Subcutaneous abdominal adipose tissue (tissue), 5 donors: ENCODE measurements around the gene AGAP1.

ENCODE experiments used
- H3K27ac ChIP-seq: one replicate; pipeline ENCODE4 v1.7.0; 2013; ENCODE audit warnings: low read depth, mild to moderate bottlenecking, inconsistent platforms, low read length, moderate library complexity
- H3K27me3 ChIP-seq, 5 donors: one replicate each; pipeline ENCODE4 v1.7.0; 2013; ENCODE audit warnings: low read length in 5 of 5, inconsistent platforms in 1 of 5; ENCODE audit not compliant: control insufficient read depth in 5 of 5, insufficient read depth in 4 of 5
- H3K36me3 ChIP-seq, 5 donors: one replicate each; pipeline ENCODE4 v1.7.0; 2013; ENCODE audit warnings: low read length in 5 of 5; ENCODE audit not compliant: control insufficient read depth in 5 of 5, insufficient read depth in 5 of 5
- H3K4me1 ChIP-seq, 5 donors: one replicate each; pipeline ENCODE4 v1.7.0; 2013; ENCODE audit warnings: low read length in 5 of 5, mild to moderate bottlenecking in 3 of 5, moderate library complexity in 1 of 5; ENCODE audit not compliant: control insufficient read depth in 5 of 5, insufficient read depth in 5 of 5
- H3K4me3 ChIP-seq, 5 donors: one replicate each; pipeline ENCODE4 v1.7.0; 2013; ENCODE audit warnings: low read length in 5 of 5, low read depth in 1 of 5
- H3K9ac ChIP-seq, 5 donors: one replicate each; pipeline ENCODE4 v1.7.0; 2013; ENCODE audit warnings: low read length in 5 of 5, mild to moderate bottlenecking in 4 of 5, moderate library complexity in 3 of 5
- H3K9me3 ChIP-seq, 5 donors: one replicate each; pipeline ENCODE4 v1.7.0; 2013; ENCODE audit warnings: low read length in 5 of 5; ENCODE audit not compliant: control insufficient read depth in 5 of 5
- donor health status: healthy.
- donor health status: healthy.
- donor health status: healthy.
- donor health status: healthy.
- donor health status: healthy.

The AGAP1 gene

GRCh38 chr2:235961711-235962110 is 467.9 kb downstream of the AGAP1 start:
- H3K4me3 ChIP-seq, result no peak overlapping the region
- H3K27me3 ChIP-seq, result no peaks in the 10 kb centered on the region
- no peaks in the 10 kb centered on the region for H3K4me1 ChIP-seq
- H3K27ac ChIP-seq, result no peak overlapping the region
- peaks cover 0 to 15% (median 6%) of the 10 kb centered on the region in 5 donors for H3K36me3 ChIP-seq
- no peak overlapping the region for H3K9ac ChIP-seq
- H3K9me3 ChIP-seq, result no peaks in the 10 kb centered on the region

GRCh38 chr2:235963853-235964577 is 470.2 kb downstream of the AGAP1 start:
- no peaks in the 10 kb centered on the region for H3K27me3 ChIP-seq
- H3K9me3 ChIP-seq, result no peaks in the 10 kb centered on the region
- H3K36me3 ChIP-seq, result peaks cover 0 to 15% (median 8%) of the 10 kb centered on the region in 5 donors
- H3K4me1 ChIP-seq, result peaks cover 0 to 7% (median 4%) of the 10 kb centered on the region in 5 donors
- no peak overlapping the region for H3K4me3 ChIP-seq
- no peak overlapping the region for H3K27ac ChIP-seq
- no peak overlapping the region for H3K9ac ChIP-seq

GRCh38 chr2:235964787-235965390 is 471.0 kb downstream of the AGAP1 start:
- Histone ChIP-seq H3K27me3 (no peaks in the 10 kb centered on the region), H3K36me3 (peaks cover 0 to 21% (median 16%) of the 10 kb centered on the region in 5 donors), H3K4me1 (peaks cover 0 to 7% (median 4%) of the 10 kb centered on the region in 5 donors), H3K27ac (no peak overlapping the region), H3K9ac (no peak overlapping the region), H3K4me3 (no peak overlapping the region), H3K9me3 (no peaks in the 10 kb centered on the region)

- no peaks in the 10 kb centered on the region for H3K27me3 ChIP-seq
- no peaks in the 10 kb centered on the region for H3K9me3 ChIP-seq
- H3K4me3 ChIP-seq, result no peak overlapping the region
- peaks cover 0 to 24% (median 20%) of the 10 kb centered on the region in 5 donors for H3K36me3 ChIP-seq
- no peak overlapping the region for H3K9ac ChIP-seq
- H3K4me1 ChIP-seq, result peaks cover 0 to 7% (median 4%) of the 10 kb centered on the region in 5 donors
- no peak overlapping the region for H3K27ac ChIP-seq
These were observed 472.6 kb downstream of the AGAP1 start for GRCh38 chr2:235966396-235966795.

GRCh38 chr2:235966932-235967757 is 473.3 kb downstream of the AGAP1 start:
- Histone ChIP-seq H3K27ac (no peak overlapping the region), H3K4me1 (peaks cover 0 to 7% (median 4%) of the 10 kb centered on the region in 5 donors), H3K9ac (no peak overlapping the region), H3K4me3 (no peak overlapping the region), H3K27me3 (no peaks in the 10 kb centered on the region), H3K9me3 (no peaks in the 10 kb centered on the region), H3K36me3 (peaks cover 0 to 24% (median 20%) of the 10 kb centered on the region in 5 donors)

- peaks cover 0 to 7% (median 4%) of the 10 kb centered on the region in 5 donors for H3K4me1 ChIP-seq
- H3K36me3 ChIP-seq, result peaks cover 0 to 29% (median 24%) of the 10 kb centered on the region in 5 donors
- H3K27ac ChIP-seq, result no peak overlapping the region
- H3K4me3 ChIP-seq, result no peak overlapping the region
- H3K27me3 ChIP-seq, result no peaks in the 10 kb centered on the region
- H3K9ac ChIP-seq, result no peak overlapping the region
- H3K9me3 ChIP-seq, result no peaks in the 10 kb centered on the region
These were observed 474.3 kb downstream of the AGAP1 start for GRCh38 chr2:235968155-235968554.

- peaks cover 0 to 34% (median 28%) of the 10 kb centered on the region in 5 donors for H3K36me3 ChIP-seq
- peaks cover 0 to 7% (median 4%) of the 10 kb centered on the region in 5 donors for H3K4me1 ChIP-seq
- H3K9ac ChIP-seq, result no peak overlapping the region
- no peaks in the 10 kb centered on the region for H3K9me3 ChIP-seq
- no peak overlapping the region for H3K4me3 ChIP-seq
- H3K27ac ChIP-seq, result no peak overlapping the region
- H3K27me3 ChIP-seq, result no peaks in the 10 kb centered on the region
These were observed 474.9 kb downstream of the AGAP1 start for GRCh38 chr2:235968616-235969324.

GRCh38 chr2:235970204-235971040 is 476.6 kb downstream of the AGAP1 start:
- peaks cover 0 to 7% (median 4%) of the 10 kb centered on the region in 5 donors for H3K4me1 ChIP-seq
- H3K9ac ChIP-seq, result no peak overlapping the region
- peaks cover 0 to 36% (median 26%) of the 10 kb centered on the region in 5 donors for H3K36me3 ChIP-seq
- H3K4me3 ChIP-seq, result no peak overlapping the region
- no peaks in the 10 kb centered on the region for H3K27me3 ChIP-seq
- H3K27ac ChIP-seq, result no peak overlapping the region
- H3K9me3 ChIP-seq, result no peaks in the 10 kb centered on the region

GRCh38 chr2:235976516-235976915 is 482.7 kb downstream of the AGAP1 start:
- no peak overlapping the region for H3K4me3 ChIP-seq
- no peaks in the 10 kb centered on the region for H3K27me3 ChIP-seq
- H3K9me3 ChIP-seq, result no peaks in the 10 kb centered on the region
- H3K4me1 ChIP-seq, result peaks cover 0 to 3% (median 0%) of the 10 kb centered on the region in 5 donors
- H3K27ac ChIP-seq, result no peak overlapping the region
- no peak overlapping the region for H3K9ac ChIP-seq
- peaks cover 0 to 37% (median 12%) of the 10 kb centered on the region in 5 donors for H3K36me3 ChIP-seq
